SK-N-DZ (cell line): Measurements from ENCODE around the gene FASTKD3.

ENCODE experiments used
- DNase-seq: peaks from one replicate; pipeline ENCODE4 v3.0.0-alpha.2; 2015; ENCODE audit warnings: low spot score

The FASTKD3 gene

GRCh38 chr5:7849681-7850394 lies 19.0 kb downstream of the FASTKD3 start:
- DNase-seq = peak; percentile 64

- no peak for DNase-seq
These were observed 20.5 kb downstream of the FASTKD3 start for GRCh38 chr5:7848296-7848695.

DNA sequence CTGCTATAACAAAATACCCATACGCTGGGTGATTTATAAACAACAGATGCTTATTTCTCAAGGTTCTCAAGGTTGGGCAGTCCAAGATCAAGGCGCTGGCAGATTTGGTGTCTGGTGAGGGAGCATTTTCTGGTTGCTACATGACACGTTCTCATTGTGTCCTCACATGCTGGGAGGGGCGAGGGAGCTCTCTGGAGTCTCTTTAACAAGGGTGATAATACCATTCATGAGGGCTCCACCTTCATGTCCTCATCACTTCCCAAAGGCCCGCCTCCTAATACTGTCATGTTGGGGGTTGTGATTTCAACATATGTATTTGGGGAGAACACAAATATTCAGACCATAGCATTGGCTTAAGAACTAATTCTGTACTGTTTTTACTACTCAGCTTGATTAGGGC lies 22.5 kb downstream of the FASTKD3 start:
- no peak for DNase-seq

GRCh38 chr5:7845557-7845956 lies 23.3 kb downstream of the FASTKD3 start:
- DNase-seq = no peak

DNA sequence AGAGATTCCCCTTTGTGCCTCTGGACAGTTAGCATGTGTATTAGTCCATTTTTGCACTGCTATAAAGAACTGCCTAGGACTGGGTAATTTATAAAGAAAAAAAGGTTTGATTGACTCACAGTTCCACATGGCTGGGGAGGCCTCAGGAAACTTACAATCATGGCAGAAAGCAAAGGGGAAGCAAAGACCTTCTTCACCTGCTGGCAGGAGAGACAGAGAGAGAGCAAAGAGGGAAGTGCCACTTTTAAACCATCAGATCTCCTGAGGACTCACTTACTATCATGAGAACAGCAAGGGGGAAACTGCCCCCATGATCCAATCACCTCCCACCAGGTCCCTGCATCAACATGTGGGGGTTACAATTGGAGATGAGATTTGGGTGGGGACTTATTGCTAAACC lies 23.9 kb downstream of the FASTKD3 start:
- DNase-seq = no peak

- DNase-seq = no peak
These were observed 26.3 kb downstream of the FASTKD3 start for GRCh38 chr5:7842531-7842930.

- no peak for DNase-seq
These were observed 31.4 kb downstream of the FASTKD3 start for GRCh38 chr5:7837403-7837802.

DNA sequence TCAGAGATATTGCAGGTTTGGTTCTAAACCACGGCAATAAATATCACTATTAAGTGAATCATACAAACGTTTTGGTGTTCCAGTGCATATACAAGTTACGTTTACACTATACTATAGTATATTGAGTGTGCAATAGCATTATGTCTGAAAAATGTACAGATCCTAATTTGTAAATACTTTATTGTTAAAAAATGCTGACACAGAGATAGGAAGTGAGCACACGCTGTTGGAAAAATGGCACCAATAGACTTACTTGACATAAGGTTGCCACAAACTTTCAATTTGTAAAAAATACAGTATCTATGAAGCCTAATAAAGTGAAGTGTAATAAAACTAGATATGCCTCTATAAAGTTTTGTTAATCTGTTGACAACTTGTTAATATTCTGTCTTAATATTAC lies 33.8 kb downstream of the FASTKD3 start:
- no peak for DNase-seq

GRCh38 chr5:7828269-7828668 lies 40.6 kb downstream of the FASTKD3 start:
- no peak for DNase-seq

GRCh38 chr5:7827610-7828009 lies 41.2 kb downstream of the FASTKD3 start:
- DNase-seq = no peak

GRCh38 chr5:7825630-7826029 lies 43.2 kb downstream of the FASTKD3 start:
- no peak for DNase-seq

DNA sequence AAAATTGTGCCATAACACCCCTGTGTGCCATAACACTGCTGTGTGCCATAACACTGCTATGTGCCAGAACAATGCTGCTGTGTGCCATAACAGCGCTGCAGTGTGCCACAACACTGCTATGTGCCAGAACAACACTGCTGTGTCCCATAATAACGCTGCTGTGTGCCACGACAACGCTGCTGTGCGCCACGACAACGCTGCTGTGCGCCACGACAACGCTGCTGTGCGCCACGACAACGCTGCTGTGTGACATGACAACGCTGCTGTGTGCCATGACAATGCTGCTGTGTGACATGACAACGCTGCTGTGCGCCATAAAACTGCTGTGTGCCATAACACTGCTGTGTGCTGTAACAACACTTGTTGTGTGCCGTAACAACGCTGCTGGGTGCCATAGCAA lies 43.8 kb downstream of the FASTKD3 start:
- no peak for DNase-seq

DNA sequence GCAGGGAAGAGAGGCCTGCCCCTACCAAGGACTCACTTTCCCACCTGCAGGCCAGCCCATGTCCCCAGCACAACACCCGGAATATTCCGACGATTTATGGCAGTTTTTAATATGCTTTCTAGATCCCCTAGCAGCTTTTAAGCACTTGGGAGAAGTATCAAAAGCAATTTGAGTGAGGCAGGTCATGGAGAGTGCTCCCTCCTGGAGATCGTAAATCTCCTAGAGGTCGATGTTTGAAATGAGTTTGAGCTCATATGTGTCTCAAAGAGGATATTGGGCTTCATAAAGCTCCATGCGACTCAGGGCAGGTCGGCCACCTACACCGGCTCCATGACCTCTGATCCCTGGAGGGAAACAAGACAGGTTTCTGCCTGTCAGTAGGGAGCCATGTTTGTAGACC lies 45.2 kb downstream of the FASTKD3 start:
- no peak for DNase-seq

DNA sequence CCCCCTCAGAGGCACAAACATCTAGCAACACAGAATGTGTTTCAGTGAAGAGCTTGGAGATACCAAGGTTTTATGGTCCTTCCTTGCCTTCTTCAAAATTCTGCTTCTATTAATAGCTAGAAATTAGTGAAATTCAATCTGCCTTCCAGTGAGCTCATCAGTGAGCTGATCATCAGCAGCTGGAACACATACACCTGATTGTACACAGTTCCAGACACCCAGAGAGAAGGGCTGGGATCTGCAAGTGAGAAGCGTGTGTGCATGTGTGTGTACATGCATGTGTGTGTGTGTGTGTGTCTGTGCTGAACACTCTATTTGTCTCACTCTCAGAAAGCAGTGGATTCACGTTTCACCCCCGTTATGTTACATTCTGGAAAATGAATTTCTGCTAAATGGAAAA lies 46.4 kb downstream of the FASTKD3 start:
- no peak for DNase-seq

DNA sequence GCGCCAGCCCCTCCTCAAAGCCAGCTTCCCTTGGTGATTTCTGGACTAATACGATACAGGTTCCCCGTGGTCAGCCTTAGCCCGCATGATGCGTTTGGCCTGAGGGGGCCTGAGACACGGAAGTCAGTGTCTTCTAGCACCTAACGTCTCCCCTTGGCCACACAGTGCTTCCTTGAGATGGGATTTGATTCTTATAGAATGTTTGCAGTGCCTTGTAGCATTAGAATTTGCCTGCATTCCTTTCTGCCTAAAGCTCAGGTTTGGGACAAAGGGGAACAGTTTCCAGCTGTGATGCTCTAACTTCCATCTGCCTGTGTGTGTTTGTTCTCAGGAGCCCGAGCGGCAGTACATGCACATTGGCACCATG lies 52.3 kb downstream of the FASTKD3 start:
- no peak for DNase-seq

GRCh38 chr5:7815892-7816534 lies 52.8 kb downstream of the FASTKD3 start:
- DNase-seq = peak; percentile 66

- DNase-seq = no peak
These were observed 54.0 kb downstream of the FASTKD3 start for GRCh38 chr5:7814816-7815215.

DNA sequence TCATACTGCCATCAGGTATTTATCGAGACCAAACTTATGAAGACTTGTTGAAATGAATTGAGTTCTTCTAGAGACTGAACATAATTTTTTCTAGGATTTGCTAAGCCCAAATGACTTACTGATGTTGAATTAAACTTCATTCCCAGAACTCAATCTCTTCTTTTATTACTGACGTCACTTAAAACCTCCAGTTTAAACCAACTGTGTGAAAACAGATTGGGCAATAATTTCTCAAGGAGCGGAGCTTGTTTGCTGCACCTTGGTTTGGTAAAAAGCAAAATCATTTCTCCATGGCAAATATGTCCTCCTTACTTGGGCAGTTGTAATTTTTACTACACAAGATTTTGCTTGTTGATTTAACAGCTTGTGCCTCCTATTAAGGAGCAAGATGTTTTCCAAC lies 55.3 kb downstream of the FASTKD3 start:
- DNase-seq = no peak

- no peak for DNase-seq
These were observed 55.8 kb downstream of the FASTKD3 start for GRCh38 chr5:7813007-7813406.

- no peak for DNase-seq
These were observed 57.1 kb downstream of the FASTKD3 start for GRCh38 chr5:7811715-7812114.
